ENCODE results near the gene ANOS1.

GRCh38 chrX:8679550-8679949 is 52.4 kb downstream of the ANOS1 start:
- TF ChIP-seq TEAD1 (CRISPR knock-in tag; IDR thresholded peaks at IDR 0.05) (no peak), JUN (CRISPR knock-in tag; IDR thresholded peaks at IDR 0.05) (no peak), IRF2 (CRISPR knock-in tag; IDR thresholded peaks at IDR 0.05; ENCODE audit: borderline replicate concordance, low read depth) (no peak), FOXK1 (CRISPR knock-in tag; IDR thresholded peaks at IDR 0.05) (no peak)
